ENCODE data around the gene DUOX1. TPM values are rescaled to one million over a fixed set of nuclear protein-coding genes. Genes with fewer than 3 reads are reported as not detected.
A peak's percentile ranks its signal among the peaks of the same experiment; 100 is the strongest.

The DUOX1 gene
- total and polyA plus RNA-seq, 2 of the 13 experiments (the other 11 are each of a cell fraction or from before 2014, with no cell fraction given) = 0.03 TPM; not detected in 1

DNA sequence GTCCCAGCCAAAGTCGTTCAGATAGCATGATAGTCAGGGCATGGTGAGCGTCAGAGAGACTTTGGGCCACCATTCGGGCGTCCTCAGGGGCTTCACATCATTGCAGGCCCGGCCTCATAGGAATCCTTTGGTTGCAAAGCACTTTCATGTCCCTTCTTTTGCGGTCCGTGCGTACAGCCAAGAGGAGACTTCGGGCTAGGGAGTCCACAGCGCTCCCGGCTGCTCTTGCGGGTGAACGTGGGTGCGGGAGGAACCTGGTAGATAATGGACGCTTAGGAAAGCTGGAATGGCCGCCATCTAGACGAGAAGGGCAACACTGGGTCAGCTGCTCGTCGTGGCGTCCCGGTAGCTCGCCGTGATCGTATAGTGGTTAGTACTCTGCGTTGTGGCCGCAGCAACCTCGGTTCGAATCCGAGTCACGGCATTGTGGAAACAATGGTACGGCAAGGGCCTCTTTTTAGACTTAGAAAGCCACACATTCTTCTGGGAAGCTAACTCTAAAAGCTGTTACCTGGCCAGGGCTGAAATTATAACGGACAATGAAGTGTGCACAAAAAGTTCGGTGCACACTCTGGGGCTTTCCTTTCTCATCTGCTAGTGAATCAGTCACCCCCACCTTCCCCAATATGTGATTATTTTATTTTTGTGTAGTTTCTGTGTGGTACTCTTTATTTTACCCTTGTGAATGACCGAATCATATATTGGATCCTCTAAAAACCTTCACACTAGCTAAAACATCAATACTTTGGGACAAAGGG is 71.2 kb downstream of the DUOX1 start (continued):
- TF ChIP-seq, protein P1, sequence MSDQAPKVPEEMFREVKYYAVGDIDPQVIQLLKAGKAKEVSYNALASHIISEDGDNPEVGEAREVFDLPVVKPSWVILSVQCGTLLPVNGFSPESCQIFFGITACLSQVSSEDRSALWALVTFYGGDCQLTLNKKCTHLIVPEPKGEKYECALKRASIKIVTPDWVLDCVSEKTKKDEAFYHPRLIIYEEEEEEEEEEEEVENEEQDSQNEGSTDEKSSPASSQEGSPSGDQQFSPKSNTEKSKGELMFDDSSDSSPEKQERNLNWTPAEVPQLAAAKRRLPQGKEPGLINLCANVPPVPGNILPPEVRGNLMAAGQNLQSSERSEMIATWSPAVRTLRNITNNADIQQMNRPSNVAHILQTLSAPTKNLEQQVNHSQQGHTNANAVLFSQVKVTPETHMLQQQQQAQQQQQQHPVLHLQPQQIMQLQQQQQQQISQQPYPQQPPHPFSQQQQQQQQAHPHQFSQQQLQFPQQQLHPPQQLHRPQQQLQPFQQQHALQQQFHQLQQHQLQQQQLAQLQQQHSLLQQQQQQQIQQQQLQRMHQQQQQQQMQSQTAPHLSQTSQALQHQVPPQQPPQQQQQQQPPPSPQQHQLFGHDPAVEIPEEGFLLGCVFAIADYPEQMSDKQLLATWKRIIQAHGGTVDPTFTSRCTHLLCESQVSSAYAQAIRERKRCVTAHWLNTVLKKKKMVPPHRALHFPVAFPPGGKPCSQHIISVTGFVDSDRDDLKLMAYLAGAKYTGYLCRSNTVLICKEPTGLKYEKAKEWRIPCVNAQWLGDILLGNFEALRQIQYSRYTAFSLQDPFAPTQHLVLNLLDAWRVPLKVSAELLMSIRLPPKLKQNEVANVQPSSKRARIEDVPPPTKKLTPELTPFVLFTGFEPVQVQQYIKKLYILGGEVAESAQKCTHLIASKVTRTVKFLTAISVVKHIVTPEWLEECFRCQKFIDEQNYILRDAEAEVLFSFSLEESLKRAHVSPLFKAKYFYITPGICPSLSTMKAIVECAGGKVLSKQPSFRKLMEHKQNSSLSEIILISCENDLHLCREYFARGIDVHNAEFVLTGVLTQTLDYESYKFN (CRISPR knock-in tag; conservative IDR thresholded peaks at IDR 0.05) = no peak
- TF ChIP-seq ZNF564 (CRISPR knock-in tag; IDR thresholded peaks at IDR 0.05) (no peak), MTF2 (CRISPR knock-in tag; IDR thresholded peaks at IDR 0.05; ENCODE audit: borderline replicate concordance) (no peak), GATAD1 (CRISPR knock-in tag; IDR thresholded peaks at IDR 0.05) (peak; percentile 54; the same call in 1 of the 2 replicates), ZNF354B (CRISPR knock-in tag; IDR thresholded peaks at IDR 0.05) (no peak), RARG (CRISPR knock-in tag; IDR thresholded peaks at IDR 0.05; ENCODE audit: low read depth) (no peak), ZNF484 (CRISPR knock-in tag; IDR thresholded peaks at IDR 0.05; ENCODE audit: borderline replicate concordance, low read depth) (no peak), ZNF496 (CRISPR knock-in tag; IDR thresholded peaks at IDR 0.05; ENCODE audit: insufficient replicate concordance) (no peak), ZMYM3 (CRISPR knock-in tag; IDR thresholded peaks at IDR 0.05) (0 out of 2 replicates have a peak, but pooled peaks have one; percentile 16), PRPF4 (IDR thresholded peaks at IDR 0.05; ENCODE audit: low read depth, low read length, poor library complexity, severe bottlenecking) (no peak), CC2D1A (CRISPR knock-in tag; IDR thresholded peaks at IDR 0.05) (no peak), JUNB (CRISPR knock-in tag; IDR thresholded peaks at IDR 0.05; ENCODE audit: borderline replicate concordance) (no peak)
- TF ChIP-seq, protein P2, sequence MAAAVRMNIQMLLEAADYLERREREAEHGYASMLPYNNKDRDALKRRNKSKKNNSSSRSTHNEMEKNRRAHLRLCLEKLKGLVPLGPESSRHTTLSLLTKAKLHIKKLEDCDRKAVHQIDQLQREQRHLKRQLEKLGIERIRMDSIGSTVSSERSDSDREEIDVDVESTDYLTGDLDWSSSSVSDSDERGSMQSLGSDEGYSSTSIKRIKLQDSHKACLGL (CRISPR knock-in tag; IDR thresholded peaks at IDR 0.05) = no peak
- TF ChIP-seq, protein P3, sequence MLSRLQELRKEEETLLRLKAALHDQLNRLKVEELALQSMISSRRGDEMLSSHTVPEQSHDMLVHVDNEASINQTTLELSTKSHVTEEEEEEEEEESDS (CRISPR knock-in tag; IDR thresholded peaks at IDR 0.05; ENCODE audit: borderline replicate concordance) = no peak
- TF ChIP-seq, protein P4, sequence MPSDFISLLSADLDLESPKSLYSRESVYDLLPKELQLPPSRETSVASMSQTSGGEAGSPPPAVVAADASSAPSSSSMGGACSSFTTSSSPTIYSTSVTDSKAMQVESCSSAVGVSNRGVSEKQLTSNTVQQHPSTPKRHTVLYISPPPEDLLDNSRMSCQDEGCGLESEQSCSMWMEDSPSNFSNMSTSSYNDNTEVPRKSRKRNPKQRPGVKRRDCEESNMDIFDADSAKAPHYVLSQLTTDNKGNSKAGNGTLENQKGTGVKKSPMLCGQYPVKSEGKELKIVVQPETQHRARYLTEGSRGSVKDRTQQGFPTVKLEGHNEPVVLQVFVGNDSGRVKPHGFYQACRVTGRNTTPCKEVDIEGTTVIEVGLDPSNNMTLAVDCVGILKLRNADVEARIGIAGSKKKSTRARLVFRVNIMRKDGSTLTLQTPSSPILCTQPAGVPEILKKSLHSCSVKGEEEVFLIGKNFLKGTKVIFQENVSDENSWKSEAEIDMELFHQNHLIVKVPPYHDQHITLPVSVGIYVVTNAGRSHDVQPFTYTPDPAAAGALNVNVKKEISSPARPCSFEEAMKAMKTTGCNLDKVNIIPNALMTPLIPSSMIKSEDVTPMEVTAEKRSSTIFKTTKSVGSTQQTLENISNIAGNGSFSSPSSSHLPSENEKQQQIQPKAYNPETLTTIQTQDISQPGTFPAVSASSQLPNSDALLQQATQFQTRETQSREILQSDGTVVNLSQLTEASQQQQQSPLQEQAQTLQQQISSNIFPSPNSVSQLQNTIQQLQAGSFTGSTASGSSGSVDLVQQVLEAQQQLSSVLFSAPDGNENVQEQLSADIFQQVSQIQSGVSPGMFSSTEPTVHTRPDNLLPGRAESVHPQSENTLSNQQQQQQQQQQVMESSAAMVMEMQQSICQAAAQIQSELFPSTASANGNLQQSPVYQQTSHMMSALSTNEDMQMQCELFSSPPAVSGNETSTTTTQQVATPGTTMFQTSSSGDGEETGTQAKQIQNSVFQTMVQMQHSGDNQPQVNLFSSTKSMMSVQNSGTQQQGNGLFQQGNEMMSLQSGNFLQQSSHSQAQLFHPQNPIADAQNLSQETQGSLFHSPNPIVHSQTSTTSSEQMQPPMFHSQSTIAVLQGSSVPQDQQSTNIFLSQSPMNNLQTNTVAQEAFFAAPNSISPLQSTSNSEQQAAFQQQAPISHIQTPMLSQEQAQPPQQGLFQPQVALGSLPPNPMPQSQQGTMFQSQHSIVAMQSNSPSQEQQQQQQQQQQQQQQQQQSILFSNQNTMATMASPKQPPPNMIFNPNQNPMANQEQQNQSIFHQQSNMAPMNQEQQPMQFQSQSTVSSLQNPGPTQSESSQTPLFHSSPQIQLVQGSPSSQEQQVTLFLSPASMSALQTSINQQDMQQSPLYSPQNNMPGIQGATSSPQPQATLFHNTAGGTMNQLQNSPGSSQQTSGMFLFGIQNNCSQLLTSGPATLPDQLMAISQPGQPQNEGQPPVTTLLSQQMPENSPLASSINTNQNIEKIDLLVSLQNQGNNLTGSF (CRISPR knock-in tag; IDR thresholded peaks at IDR 0.05) = no peak
- TF ChIP-seq, protein P5, sequence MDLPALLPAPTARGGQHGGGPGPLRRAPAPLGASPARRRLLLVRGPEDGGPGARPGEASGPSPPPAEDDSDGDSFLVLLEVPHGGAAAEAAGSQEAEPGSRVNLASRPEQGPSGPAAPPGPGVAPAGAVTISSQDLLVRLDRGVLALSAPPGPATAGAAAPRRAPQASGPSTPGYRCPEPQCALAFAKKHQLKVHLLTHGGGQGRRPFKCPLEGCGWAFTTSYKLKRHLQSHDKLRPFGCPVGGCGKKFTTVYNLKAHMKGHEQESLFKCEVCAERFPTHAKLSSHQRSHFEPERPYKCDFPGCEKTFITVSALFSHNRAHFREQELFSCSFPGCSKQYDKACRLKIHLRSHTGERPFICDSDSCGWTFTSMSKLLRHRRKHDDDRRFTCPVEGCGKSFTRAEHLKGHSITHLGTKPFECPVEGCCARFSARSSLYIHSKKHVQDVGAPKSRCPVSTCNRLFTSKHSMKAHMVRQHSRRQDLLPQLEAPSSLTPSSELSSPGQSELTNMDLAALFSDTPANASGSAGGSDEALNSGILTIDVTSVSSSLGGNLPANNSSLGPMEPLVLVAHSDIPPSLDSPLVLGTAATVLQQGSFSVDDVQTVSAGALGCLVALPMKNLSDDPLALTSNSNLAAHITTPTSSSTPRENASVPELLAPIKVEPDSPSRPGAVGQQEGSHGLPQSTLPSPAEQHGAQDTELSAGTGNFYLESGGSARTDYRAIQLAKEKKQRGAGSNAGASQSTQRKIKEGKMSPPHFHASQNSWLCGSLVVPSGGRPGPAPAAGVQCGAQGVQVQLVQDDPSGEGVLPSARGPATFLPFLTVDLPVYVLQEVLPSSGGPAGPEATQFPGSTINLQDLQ (CRISPR knock-in tag; IDR thresholded peaks at IDR 0.05) = no peak
